GM19351 (cell line): ENCODE measurements around the gene NAA38.
A peak's percentile ranks its signal among the peaks of the same experiment; 100 is the strongest.

Source experiments
- ATAC-seq: cut with Tn5 transposase; IDR thresholded peaks from one replicate; pipeline ENCODE4 v1.9.1; 2021; ENCODE audit warnings: mild to moderate bottlenecking, moderate library complexity; ENCODE audit not compliant: unreplicated experiment

Gene NAA38

GRCh38 chr17:7852919-7853690 is 4.3 kb downstream of the NAA38 start:
- ATAC-seq = no peak

GRCh38 chr17:7852262-7852670 is 5.1 kb downstream of the NAA38 start:
- no peak for ATAC-seq

GRCh38 chr17:7851438-7852261 is 5.7 kb downstream of the NAA38 start:
- ATAC-seq = peak; percentile 82

- ATAC-seq = no peak
Observed at GRCh38 chr17:7850701-7851437, 6.5 kb downstream of the NAA38 start.

- ATAC-seq = no peak
Observed at GRCh38 chr17:7849751-7850504, 7.4 kb downstream of the NAA38 start.

GRCh38 chr17:7849130-7849750 is 8.1 kb downstream of the NAA38 start:
- ATAC-seq = no peak

- no peak for ATAC-seq
Observed at GRCh38 chr17:7848739-7849129, 8.6 kb downstream of the NAA38 start.

GRCh38 chr17:7848131-7848579 is 9.2 kb downstream of the NAA38 start:
- ATAC-seq = no peak

GRCh38 chr17:7846765-7847661 is 10.3 kb downstream of the NAA38 start:
- ATAC-seq = no peak

- ATAC-seq = no peak
Observed at GRCh38 chr17:7846063-7846735, 11.2 kb downstream of the NAA38 start.

GRCh38 chr17:7845359-7846062 is 11.8 kb downstream of the NAA38 start:
- ATAC-seq = no peak

- peak; percentile 62 for ATAC-seq
Observed at GRCh38 chr17:7844292-7845154, 12.8 kb downstream of the NAA38 start.

GRCh38 chr17:7843536-7844291 is 13.6 kb downstream of the NAA38 start:
- peak; percentile 26 for ATAC-seq

GRCh38 chr17:7843257-7843535 is 14.2 kb downstream of the NAA38 start:
- no peak for ATAC-seq

GRCh38 chr17:7842380-7843256 is 14.7 kb downstream of the NAA38 start:
- ATAC-seq = no peak
